ENCODE data around the gene FGF19.

GRCh38 chr11:69703768-69704507 is at the start of gene FGF19:
- TF ChIP-seq, protein P1, sequence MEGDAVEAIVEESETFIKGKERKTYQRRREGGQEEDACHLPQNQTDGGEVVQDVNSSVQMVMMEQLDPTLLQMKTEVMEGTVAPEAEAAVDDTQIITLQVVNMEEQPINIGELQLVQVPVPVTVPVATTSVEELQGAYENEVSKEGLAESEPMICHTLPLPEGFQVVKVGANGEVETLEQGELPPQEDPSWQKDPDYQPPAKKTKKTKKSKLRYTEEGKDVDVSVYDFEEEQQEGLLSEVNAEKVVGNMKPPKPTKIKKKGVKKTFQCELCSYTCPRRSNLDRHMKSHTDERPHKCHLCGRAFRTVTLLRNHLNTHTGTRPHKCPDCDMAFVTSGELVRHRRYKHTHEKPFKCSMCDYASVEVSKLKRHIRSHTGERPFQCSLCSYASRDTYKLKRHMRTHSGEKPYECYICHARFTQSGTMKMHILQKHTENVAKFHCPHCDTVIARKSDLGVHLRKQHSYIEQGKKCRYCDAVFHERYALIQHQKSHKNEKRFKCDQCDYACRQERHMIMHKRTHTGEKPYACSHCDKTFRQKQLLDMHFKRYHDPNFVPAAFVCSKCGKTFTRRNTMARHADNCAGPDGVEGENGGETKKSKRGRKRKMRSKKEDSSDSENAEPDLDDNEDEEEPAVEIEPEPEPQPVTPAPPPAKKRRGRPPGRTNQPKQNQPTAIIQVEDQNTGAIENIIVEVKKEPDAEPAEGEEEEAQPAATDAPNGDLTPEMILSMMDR (IDR thresholded peaks at IDR 0.05): no peak
- no peak for TF ChIP-seq EZH2 (IDR thresholded peaks at IDR 0.05; ENCODE audit: borderline replicate concordance, insufficient read depth, low read depth, low read length, poor library complexity, severe bottlenecking)
